A549 (cell line): ENCODE results near the gene ITGA1.

ENCODE experiments used
- CEBPB ChIP-seq, 2 experiments: fragments of >200 bp in 1 of 2; sonication (Bioruptor Twin) in 1 of 2; formaldehyde crosslinking in 1 of 2; IDR thresholded peaks; 2 replicates each; pipeline ENCODE4 v1.6.1; 2012 to 2016
- CTCF ChIP-seq: fragments of >200 bp; sonication (Bioruptor Twin); formaldehyde crosslinking; IDR thresholded peaks from 3 replicates; pipeline ENCODE4 v1.5.1; 2016
- E2F6 ChIP-seq: IDR thresholded peaks from 2 replicates; pipeline ENCODE4 v1.6.1; 2012; ENCODE audit warnings: low read depth, borderline replicate concordance
- ESRRA ChIP-seq: fragments of 150-350 bp; IDR thresholded peaks from 2 replicates; pipeline ENCODE4 v1.6.1; 2014; ENCODE audit warnings: mild to moderate bottlenecking, low read length, borderline replicate concordance
- JUNB ChIP-seq: fragments of >200 bp; sonication (Bioruptor Twin); formaldehyde crosslinking; IDR thresholded peaks from 2 replicates; pipeline ENCODE4 v1.6.1; 2016
- MAFK ChIP-seq: fragments of 450-650 bp; IDR thresholded peaks from 2 replicates; pipeline ENCODE4 v1.6.1; 2014; ENCODE audit not compliant: partially characterized antibody
- MAZ ChIP-seq: fragments of 150-350 bp; IDR thresholded peaks from 2 replicates; pipeline ENCODE4 v1.6.1; 2014; ENCODE audit warnings: antibody characterized with exemption, low read depth, low read length, borderline replicate concordance
- NR3C1 ChIP-seq: fragments of >200 bp; sonication (Bioruptor Twin); formaldehyde crosslinking; IDR thresholded peaks from 3 replicates; pipeline ENCODE4 v1.6.1; 2017
- PHF8 ChIP-seq: fragments of 200-600 bp; sonication (generic); IDR thresholded peaks from 2 replicates; pipeline ENCODE4 v1.6.1; 2016; ENCODE audit warnings: low read depth, mild to moderate bottlenecking, antibody characterized with exemption, moderate library complexity, borderline replicate concordance
- POLR2A ChIP-seq: IDR thresholded peaks from 2 replicates; pipeline ENCODE4 v1.6.1; 2012; ENCODE audit warnings: mild to moderate bottlenecking, low read length
- POLR2AphosphoS2 ChIP-seq: conservative IDR thresholded peaks from 2 replicates; pipeline ENCODE4 v1.6.1; 2012; ENCODE audit warnings: low read length, improper control_type of control experiment, inconsistent platforms
- TFCP2L1 ChIP-seq: fragments of 250-450 bp; sonication (Bioruptor Pico); IDR thresholded peaks from 2 replicates; pipeline ENCODE4 v1.5.0; 2021; ENCODE audit warnings: mild to moderate bottlenecking
- ZSCAN20 ChIP-seq: fragments of 250-450 bp; sonication (Bioruptor Pico); IDR thresholded peaks from 2 replicates; pipeline ENCODE4 v1.8.0; 2022; ENCODE audit warnings: mild to moderate bottlenecking, moderate library complexity

- TF ChIP-seq NR3C1 (no peak), CTCF (no peak), POLR2A (no peak), TFCP2L1 (no peak), PHF8 (no peak), MAZ (no peak), CEBPB (IDR thresholded peaks at IDR 0.05) (no peak), JUNB (no peak), ZSCAN20 (CRISPR knock-in tag) (no peak), MAFK (no peak), E2F6 (no peak), POLR2AphosphoS2 (no peak), ESRRA (no peak)
Measured at GRCh38 chr5:52798938-52799337, 11.2 kb downstream of the ITGA1 start.
